Bronchial epithelial cell (primary cell): ENCODE results near the gene SAG. TPM values are rescaled to one million over a fixed set of nuclear protein-coding genes. Genes with fewer than 3 reads are reported as not detected.

Source experiments
- DNase-seq: peaks from one replicate; pipeline ENCODE4 v3.0.0-alpha.2; 2010; ENCODE audit warnings: low read depth
- FAIRE-seq: peaks from 2 replicates; lab custom pipeline; 2011; peaks lifted over from hg19 to GRCh38; lab: Jason Lieb, UNC
- H3K27me3 ChIP-seq: 2 replicates; pipeline ENCODE4 v1.5.1; 2011; ENCODE audit warnings: low read length; ENCODE audit not compliant: control insufficient read depth, insufficient read depth
- H3K36me3 ChIP-seq: 2 replicates; pipeline ENCODE4 v1.5.1; 2011; ENCODE audit warnings: low read length; ENCODE audit not compliant: control insufficient read depth, insufficient read depth
- H3K4me3 ChIP-seq: 2 replicates; pipeline ENCODE4 v1.5.1; 2011; ENCODE audit warnings: mild to moderate bottlenecking, low read depth, low read length, control low read depth
- total RNA-seq: library from RNA; depleted of rRNA; stranded (reverse); fragments of >200 nt; gene quantifications from 2 replicates; pipeline ENCODE4 v1.2.1, GENCODE V29; 2014
- TF ChIP-seq, protein P1 (sequence below): IDR thresholded peaks from 2 replicates; pipeline ENCODE4 v1.5.1; 2011; ENCODE audit warnings: mild to moderate bottlenecking, moderate library complexity, low read length, control low read depth, inconsistent platforms; ENCODE audit not compliant: insufficient read depth, severe bottlenecking

SAG gene
- total RNA-seq, 1 donor from 2014 or later, result not detected

DNA sequence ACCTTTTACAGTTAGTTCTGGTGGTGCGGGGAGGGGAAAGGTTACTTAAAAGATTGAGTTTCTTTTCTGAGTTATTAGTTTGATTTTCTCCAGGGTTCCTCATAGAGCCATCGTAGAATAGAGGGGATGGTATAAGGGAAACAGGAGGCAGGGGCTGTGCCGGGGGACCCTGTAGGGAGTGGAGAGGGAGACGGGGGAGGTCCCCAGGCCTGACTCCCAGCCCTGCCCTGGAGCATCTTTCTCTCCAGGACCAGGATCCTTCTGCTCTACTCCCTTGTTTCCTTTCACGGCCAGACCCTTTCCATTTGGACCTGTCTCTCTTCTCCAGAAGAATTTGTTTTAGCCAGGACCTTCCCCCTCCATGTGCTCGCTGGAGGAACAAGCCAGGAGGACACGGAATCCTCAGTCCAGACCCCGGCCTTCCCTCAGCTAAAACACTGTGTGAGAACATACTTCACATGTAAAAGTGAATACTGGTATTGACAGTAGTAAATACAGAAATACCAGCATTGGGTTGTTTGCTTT lies 82.0 kb downstream of the SAG start:
- no peak overlapping the region for H3K4me3 ChIP-seq
- DNase-seq (no peak), FAIRE-seq (no peak)
- no peaks in the 10 kb centered on the region for H3K36me3 ChIP-seq
- H3K27me3 ChIP-seq, result no peaks in the 10 kb centered on the region
- TF ChIP-seq, protein P1, sequence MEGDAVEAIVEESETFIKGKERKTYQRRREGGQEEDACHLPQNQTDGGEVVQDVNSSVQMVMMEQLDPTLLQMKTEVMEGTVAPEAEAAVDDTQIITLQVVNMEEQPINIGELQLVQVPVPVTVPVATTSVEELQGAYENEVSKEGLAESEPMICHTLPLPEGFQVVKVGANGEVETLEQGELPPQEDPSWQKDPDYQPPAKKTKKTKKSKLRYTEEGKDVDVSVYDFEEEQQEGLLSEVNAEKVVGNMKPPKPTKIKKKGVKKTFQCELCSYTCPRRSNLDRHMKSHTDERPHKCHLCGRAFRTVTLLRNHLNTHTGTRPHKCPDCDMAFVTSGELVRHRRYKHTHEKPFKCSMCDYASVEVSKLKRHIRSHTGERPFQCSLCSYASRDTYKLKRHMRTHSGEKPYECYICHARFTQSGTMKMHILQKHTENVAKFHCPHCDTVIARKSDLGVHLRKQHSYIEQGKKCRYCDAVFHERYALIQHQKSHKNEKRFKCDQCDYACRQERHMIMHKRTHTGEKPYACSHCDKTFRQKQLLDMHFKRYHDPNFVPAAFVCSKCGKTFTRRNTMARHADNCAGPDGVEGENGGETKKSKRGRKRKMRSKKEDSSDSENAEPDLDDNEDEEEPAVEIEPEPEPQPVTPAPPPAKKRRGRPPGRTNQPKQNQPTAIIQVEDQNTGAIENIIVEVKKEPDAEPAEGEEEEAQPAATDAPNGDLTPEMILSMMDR, result no peak

DNA sequence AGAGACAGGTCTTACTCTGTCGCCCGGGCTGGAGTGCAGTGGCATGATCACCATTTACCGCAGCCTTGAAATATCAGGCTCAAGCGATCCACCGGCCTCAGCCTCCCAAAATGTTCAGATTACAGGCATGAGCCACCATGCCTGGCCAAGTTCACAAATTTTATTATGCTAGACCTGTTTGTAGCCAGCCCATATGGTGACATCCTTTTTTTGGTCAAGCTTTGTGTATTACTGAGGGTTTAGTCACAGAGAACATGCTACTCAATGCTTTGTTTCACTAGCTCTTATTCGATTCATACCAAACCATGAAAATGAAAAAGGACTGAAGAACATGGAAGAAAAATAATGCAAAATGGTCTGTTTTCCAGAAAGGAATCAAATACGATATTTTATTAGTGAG lies 88.1 kb downstream of the SAG start:
- Histone ChIP-seq H3K4me3 (no peak overlapping the region), H3K36me3 (no peaks in the 10 kb centered on the region), H3K27me3 (no peaks in the 10 kb centered on the region)
- FAIRE-seq, result no peak
- TF ChIP-seq, protein P1, result no peak
- no peak for DNase-seq

Other genes with a start within 250 kb of the SAG start
- gene INPP5D, start 247.5 kb upstream of the SAG start, total RNA-seq, result 24.1 and 26.6 TPM in 2 replicates
- gene ATG16L1, start 56.1 kb upstream of the SAG start, total RNA-seq, result 33.2 and 36.6 TPM in 2 replicates
- gene DGKD, start 46.7 kb downstream of the SAG start, total RNA-seq, result 14.5 and 20.7 TPM in 2 replicates